Measurements from ENCODE around the gene DTNA. TPM values are rescaled to one million over a fixed set of nuclear protein-coding genes. Genes with fewer than 3 reads are reported as not detected.

Gene DTNA
- polyA plus RNA-seq, 3 donors: 10.7 to 21.1 (median 15.2) TPM

DNA sequence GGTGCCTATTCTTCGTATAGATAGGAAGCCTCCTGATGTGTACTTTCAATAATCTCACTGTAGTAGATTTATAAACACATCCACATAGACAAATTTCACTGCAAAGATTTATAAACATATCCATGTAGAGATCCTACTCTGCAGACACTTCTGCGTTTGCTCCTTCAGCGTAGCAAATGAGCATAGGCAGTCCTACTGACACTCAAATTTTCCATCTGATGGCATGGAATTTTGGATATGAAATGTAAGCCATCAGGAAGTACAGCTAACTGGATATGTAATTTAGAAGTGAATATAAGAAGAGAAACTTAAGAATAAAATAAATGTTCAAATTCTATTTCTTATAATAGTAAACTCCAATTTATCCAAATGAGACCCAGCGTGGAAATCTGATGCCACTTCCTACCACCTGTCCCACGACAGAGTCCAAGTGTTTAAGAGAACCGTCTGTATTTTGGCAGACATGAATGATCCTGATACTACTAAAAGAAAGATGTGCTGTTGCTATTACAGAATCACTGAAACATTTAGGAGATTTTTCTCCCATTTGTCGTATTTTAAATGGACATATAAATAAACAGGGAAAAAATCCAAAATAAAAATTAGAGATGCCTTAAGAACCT lies 86.0 kb downstream of the DTNA start:
- 77 to 90% (median 88%) methylated on average over 7 of the region's 7 CpGs for WGBS, 3 donors
- H3K27ac ChIP-seq (ENCODE audit: low read depth, low read length): no peak overlapping the region

DNA sequence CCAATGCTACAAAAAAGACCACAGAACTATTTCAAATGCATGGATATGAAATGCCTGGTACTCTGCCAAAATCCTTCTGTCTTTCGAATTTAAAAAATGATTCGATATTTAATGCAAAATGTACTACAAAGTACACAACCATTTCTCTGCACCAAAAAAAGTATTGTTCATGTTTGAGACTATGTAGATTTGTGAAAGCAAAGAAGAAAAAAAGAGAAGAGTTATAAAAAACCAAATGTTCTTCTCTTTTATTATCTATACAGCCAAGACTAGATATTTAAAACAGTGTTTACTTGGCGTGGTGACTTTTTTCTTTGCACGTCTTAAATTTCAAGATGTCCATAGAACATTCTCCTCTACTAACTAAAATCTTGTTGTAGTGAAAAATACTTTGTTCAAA lies 89.2 kb downstream of the DTNA start:
- WGBS, 3 donors: 81 to 85% (median 84%) methylated on average over 4 of the region's 4 CpGs
- no peak overlapping the region for H3K27ac ChIP-seq (ENCODE audit: low read depth, low read length)

DNA sequence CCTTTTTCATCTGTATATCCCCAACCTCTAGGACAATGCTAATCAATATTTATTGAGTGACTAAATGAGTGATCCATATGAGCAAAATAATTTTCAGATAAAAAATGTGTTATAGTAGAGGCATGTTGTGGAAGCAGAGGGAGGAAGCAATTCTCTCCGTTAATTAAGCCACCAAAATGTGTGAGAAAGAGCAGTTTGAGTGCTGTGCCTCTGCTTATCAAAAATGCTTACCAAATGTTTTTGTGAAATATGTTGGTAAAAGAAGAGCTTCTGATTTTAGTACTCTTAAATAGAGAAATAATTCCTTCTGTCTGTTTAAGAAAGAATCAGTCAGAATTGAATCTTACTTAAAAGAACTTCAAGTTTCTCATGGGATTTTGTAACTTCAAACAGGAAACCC lies 90.3 kb downstream of the DTNA start:
- WGBS, 3 donors: 79 to 93% (median 86%) methylated on average over 1 of the region's 1 CpG
- H3K27ac ChIP-seq (ENCODE audit: low read depth, low read length): no peak overlapping the region

GRCh38 chr18:34801774-34802173 lies 91.7 kb downstream of the DTNA start:
- 81 to 94% (median 90%) methylated on average over 2 of the region's 2 CpGs for WGBS, 3 donors
- no peak overlapping the region for H3K27ac ChIP-seq (ENCODE audit: low read depth, low read length)

DNA sequence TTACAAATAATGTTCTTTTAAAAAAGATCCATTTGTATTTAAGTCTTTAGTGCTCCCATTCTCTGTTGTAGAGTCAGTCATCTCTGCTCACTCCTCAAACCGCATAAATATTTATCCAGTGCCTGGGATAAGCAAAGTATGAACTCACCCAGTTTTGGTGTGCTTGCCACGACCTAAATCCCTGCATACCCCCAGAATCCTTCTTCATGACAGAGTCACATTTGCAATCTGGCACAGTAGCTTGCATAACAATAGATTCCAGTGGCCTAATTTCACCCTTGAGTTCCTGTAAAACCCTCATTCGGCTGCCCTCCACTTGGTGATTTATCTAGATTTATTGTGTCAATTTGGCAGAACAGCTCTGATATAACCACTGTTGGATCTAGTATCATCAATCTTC lies 92.9 kb downstream of the DTNA start:
- WGBS, 3 donors: 62 to 74% (median 70%) methylated on average over 3 of the region's 3 CpGs
- H3K27ac ChIP-seq (ENCODE audit: low read depth, low read length): no peak overlapping the region

DNA sequence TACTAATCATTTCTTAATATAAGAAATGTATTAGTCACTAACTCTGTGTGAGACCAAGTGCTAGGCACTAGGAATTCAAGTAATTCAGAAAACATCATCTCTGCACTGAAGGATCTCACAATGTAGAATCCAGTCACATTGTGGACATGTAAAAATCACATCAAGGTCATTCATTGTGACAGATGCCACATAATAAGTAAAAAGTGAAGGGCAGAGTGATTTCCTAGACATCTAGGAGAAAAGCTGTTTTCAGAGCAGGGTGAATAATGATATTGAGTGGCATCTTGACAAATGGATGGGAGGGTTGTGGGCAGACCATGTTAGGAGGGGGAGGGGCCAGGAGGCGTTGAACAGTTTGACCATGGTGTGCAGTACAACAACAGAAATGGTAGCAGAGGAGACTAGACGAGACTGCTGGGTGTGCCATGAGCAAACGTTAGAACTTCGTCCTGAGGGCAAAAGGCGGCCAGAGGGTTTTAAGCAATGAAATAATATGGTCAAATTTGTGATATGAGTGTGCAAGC lies 93.8 kb downstream of the DTNA start:
- no peak overlapping the region for H3K27ac ChIP-seq (ENCODE audit: low read depth, low read length)

GRCh38 chr18:34805103-34805877 lies 95.2 kb downstream of the DTNA start:
- no peak overlapping the region for H3K27ac ChIP-seq (ENCODE audit: low read depth, low read length)
- WGBS, 3 donors: 43 to 73% (median 73%) methylated on average over 7 of the region's 7 CpGs

More for the DNA sequence above, 93.8 kb downstream of the DTNA start:
- WGBS, 3 donors: 83 to 91% (median 87%) methylated on average over 5 of the region's 5 CpGs

DNA sequence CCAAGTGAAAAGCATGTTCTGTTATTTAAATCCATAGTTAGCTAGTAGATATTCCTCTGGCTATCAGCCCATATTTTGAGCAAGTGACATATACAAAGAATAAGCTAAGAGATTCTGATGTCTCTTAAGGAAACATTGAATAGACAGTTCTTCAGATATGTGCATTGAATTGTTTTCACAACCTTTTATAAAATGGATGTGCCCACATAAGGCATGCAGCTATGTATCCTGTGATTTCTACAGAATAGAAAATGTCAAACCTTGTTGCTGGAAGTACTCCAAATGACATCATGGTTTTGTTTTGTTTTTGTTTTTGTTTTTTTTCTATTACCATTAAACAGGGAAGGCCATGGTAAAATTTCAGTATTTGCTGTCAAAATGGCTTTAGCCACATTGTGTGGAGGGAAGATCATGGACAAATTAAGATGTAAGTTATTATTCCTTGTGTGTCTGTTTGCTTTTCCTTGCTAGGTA lies 95.8 kb downstream of the DTNA start:
- no peak overlapping the region for H3K27ac ChIP-seq (ENCODE audit: low read depth, low read length)

- H3K27ac ChIP-seq (ENCODE audit: low read depth, low read length): no peak overlapping the region
- WGBS, 3 donors: 24 to 41% (median 33%) methylated on average over 3 of the region's 3 CpGs
Measured at GRCh38 chr18:34806527-34806926, 96.4 kb downstream of the DTNA start.

GRCh38 chr18:34807106-34807796 lies 97.2 kb downstream of the DTNA start:
- no peak overlapping the region for H3K27ac ChIP-seq (ENCODE audit: low read depth, low read length)
- 88 to 95% (median 89%) methylated on average over 2 of the region's 2 CpGs for WGBS, 3 donors

GRCh38 chr18:34808389-34808788 lies 98.3 kb downstream of the DTNA start:
- no peak overlapping the region for H3K27ac ChIP-seq (ENCODE audit: low read depth, low read length)
- WGBS, 3 donors: 83 to 91% (median 86%) methylated on average over 1 of the region's 1 CpG

- WGBS, 3 donors: 53 to 66% (median 61%) methylated on average over 6 of the region's 6 CpGs
- no peak overlapping the region for H3K27ac ChIP-seq (ENCODE audit: low read depth, low read length)
Measured at GRCh38 chr18:34809451-34810072, 99.5 kb downstream of the DTNA start.

- WGBS, 3 donors: 27 to 93% (median 86%) methylated on average over 6 of the region's 6 CpGs
- H3K27ac ChIP-seq (ENCODE audit: low read depth, low read length): no peak overlapping the region
Measured at GRCh38 chr18:34816183-34816582, 106.1 kb downstream of the DTNA start.

- WGBS, 3 donors: 86 to 90% (median 89%) methylated on average over 2 of the region's 2 CpGs
- no peak overlapping the region for H3K27ac ChIP-seq (ENCODE audit: low read depth, low read length)
Measured at GRCh38 chr18:34817636-34818035, 107.5 kb downstream of the DTNA start.

GRCh38 chr18:34818064-34818463 lies 108.0 kb downstream of the DTNA start:
- 86 to 93% (median 92%) methylated on average over 5 of the region's 5 CpGs for WGBS, 3 donors
- no peak overlapping the region for H3K27ac ChIP-seq (ENCODE audit: low read depth, low read length)

DNA sequence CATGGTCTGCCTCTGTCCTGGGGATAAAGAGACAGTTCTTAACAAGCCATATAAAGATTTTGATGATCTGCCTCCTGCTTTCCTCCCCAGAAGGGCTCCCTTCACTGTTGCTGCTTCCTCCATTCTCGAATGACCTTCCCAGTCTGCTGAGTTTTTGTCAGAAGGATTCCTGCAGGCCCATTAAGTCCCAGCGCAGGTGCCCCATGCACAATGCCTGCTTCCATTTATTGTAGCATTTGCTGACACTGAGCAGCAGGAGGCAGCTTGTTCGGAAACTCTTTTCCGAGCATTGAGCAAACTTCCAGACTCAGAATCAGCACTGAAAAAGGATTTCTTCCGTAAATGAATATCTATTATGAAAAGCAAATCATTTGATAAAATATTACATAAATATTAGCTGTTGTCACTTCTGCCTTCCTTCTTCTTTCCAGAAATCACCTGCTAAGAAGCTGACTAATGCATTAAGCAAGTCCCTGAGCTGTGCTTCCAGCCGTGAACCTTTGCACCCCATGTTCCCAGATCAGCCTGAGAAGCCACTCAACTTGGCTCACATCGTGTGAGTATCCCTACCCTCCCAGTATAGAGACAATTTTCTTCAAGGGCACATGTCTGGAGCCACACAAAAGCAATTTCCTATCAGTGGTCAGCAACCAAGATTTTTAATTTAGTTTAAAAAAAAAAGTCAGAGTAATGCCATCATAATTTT lies 110.4 kb downstream of the DTNA start:
- 78 to 84% (median 81%) methylated on average over 7 of the region's 7 CpGs for WGBS, 3 donors
- H3K27ac ChIP-seq (ENCODE audit: low read depth, low read length): no peak overlapping the region

DNA sequence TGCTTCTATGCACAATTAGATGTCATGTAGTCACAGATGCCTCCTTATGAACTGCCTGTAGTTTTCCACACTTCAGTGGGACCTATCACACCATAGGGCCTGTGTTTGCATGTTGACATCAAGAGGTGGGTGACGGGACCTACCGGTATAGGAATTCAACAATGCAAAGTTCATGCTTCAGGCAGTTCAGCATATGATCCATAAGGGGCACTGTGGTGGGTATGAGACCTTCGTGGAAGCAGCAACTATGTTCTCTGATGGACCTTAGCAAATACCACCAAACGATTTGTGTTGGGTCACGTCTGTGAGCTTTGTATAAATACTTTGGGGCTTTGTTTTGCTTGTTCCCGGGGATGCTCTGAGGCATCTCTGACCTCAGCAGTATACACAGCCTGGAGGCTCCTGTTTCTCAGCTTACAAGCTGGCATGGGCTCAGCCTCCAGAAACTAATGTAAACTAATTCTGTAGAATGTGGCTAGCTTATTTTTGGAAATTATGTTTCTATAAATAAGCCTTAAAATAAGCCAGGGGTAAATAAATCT lies 111.6 kb downstream of the DTNA start:
- 78 to 80% (median 79%) methylated on average over 6 of the region's 6 CpGs for WGBS, 3 donors
- H3K27ac ChIP-seq (ENCODE audit: low read depth, low read length): no peak overlapping the region

GRCh38 chr18:34828093-34828492 lies 118.0 kb downstream of the DTNA start:
- H3K27ac ChIP-seq (ENCODE audit: low read depth, low read length): no peak overlapping the region
- WGBS, 3 donors: 81 to 91% (median 86%) methylated on average over 2 of the region's 2 CpGs

All from adipose tissue (tissue), 3 donors.